Measurements from ENCODE around the gene ALPG. TPM values are rescaled to one million over a fixed set of nuclear protein-coding genes. Genes with fewer than 3 reads are reported as not detected.
A peak's percentile ranks its signal among the peaks of the same experiment; 100 is the strongest.
"Not testable (repeated sequence)": the region's sequence is repeated elsewhere in the genome, so short reads cannot be mapped to it uniquely, and the experiment has no call there.

Gene ALPG
- total RNA-seq, 1 experiment from 2014 or later = 65.3 TPM

- ChIA-PET CTCF (interaction anchor here (0.5 to 1.2 kb wide), 3 partner anchors 11 to 115 kb away, joined by 4 to 5 read pairs (median 4); no protein-coding TSS in a partner anchor), POLR2A (no interaction called here)
- intact Hi-C loops (cut with micrococcal nuclease; ENCODE audit: unreplicated experiment) = no loop called here
- Histone ChIP-seq H3K27me3 (ENCODE audit: control insufficient read depth, insufficient read depth, low read length) (no peaks in the 10 kb centered on the region), H3K9me3 (ENCODE audit: control insufficient read depth, insufficient read depth, low read depth, low read length) (no peaks in the 10 kb centered on the region), H3K4me1 (ENCODE audit: control insufficient read depth, insufficient read depth, low read length) (peaks cover 12% of the 10 kb centered on the region), H3K36me3 (ENCODE audit: control insufficient read depth, insufficient read depth, low read length) (no peaks in the 10 kb centered on the region), H3K27ac (ENCODE audit: low read length) (peak overlapping the region; percentile 51), H3K4me3 (ENCODE audit: low read depth in 2 of 2, low read length in 2 of 2) (peak overlapping the region; percentile 10 to 37; a peak in 2 of 4 replicates)
- no TSS peak for BruUV-seq (replicated peaks)
- peak; percentile 34 for TF ChIP-seq CTCF (IDR thresholded peaks at IDR 0.05)
- no peak for TF ChIP-seq REST (IDR thresholded peaks at IDR 0.05; ENCODE audit: insufficient read depth in 1 of 2, low read depth in 2 of 2, low read length in 1 of 2)
- no peak for TF ChIP-seq POLR2AphosphoS5 (IDR thresholded peaks at IDR 0.05; ENCODE audit: low read depth, low read length)
- TF ChIP-seq TCF7L2 (IDR thresholded peaks at IDR 0.05; ENCODE audit: low read depth, low read length) = no peak
- peak; percentile 17; the same call in 1 of the 2 replicates for ATAC-seq
- no peak for DNase-seq (ENCODE audit: low read depth, low spot score)
- in situ Hi-C loops (cut with HindIII; ENCODE audit: low pct_unique_long_range_greater_than_20kb, low sequenced_read_pairs) = no loop called here
Measured at GRCh38 chr2:232363784-232364615, 42.6 kb upstream of the ALPG start.

GRCh38 chr2:232364806-232365594, 41.6 kb upstream of the ALPG start:
- intact Hi-C loops (cut with micrococcal nuclease; ENCODE audit: unreplicated experiment); ATAC-seq: not testable (repeated sequence)

More at GRCh38 chr2:232364806-232365594, 41.6 kb upstream of the ALPG start:
- H3K9me3 ChIP-seq (ENCODE audit: control insufficient read depth, insufficient read depth, low read depth, low read length); H3K27ac ChIP-seq (ENCODE audit: low read length); H3K36me3 ChIP-seq (ENCODE audit: control insufficient read depth, insufficient read depth, low read length); BruUV-seq (replicated peaks); DNase-seq (ENCODE audit: low read depth, low spot score); H3K27me3 ChIP-seq (ENCODE audit: control insufficient read depth, insufficient read depth, low read length); in situ Hi-C loops (cut with HindIII; ENCODE audit: low pct_unique_long_range_greater_than_20kb, low sequenced_read_pairs); H3K4me3 ChIP-seq (ENCODE audit: low read depth in 2 of 2, low read length in 2 of 2); POLR2A ChIA-PET: not testable (repeated sequence)
- H3K4me1 ChIP-seq (ENCODE audit: control insufficient read depth, insufficient read depth, low read length) = peaks cover 12% of the 10 kb centered on the region
- CTCF ChIA-PET = interaction anchor here (0.5 to 3.3 kb wide), 5 partner anchors 14 to 114 kb away, joined by 3 to 19 read pairs (median 5); no protein-coding TSS in a partner anchor
